A673 (cell line): Measurements from ENCODE around the gene COA8. TPM values are rescaled to one million over a fixed set of nuclear protein-coding genes. Genes with fewer than 3 reads are reported as not detected.

Experiments used
- BruUV-seq: library from RNA; stranded (reverse); fragments of 400-500 nt; replicated peaks from 2 replicates; lab custom pipeline; 2021; lab: Mats Ljungman, UMichigan
- CTCF ChIA-PET: fragments of 300-600 bp; sonication (Branson Sonifier 250); formaldehyde crosslinking; loops from one replicate; lab custom pipeline; 2022; ENCODE audit warnings: antibody characterized with exemption; lab: Charles Lee
- POLR2A ChIA-PET: fragments of 300-600 bp; sonication (Branson Sonifier 250); formaldehyde crosslinking; loops from one replicate; lab custom pipeline; 2022; ENCODE audit warnings: antibody characterized with exemption; ENCODE audit not compliant: low non-redundant PET; lab: Charles Lee
- DNase-seq: peaks from one replicate; pipeline ENCODE4 v3.0.0-alpha.2; 2015; ENCODE audit warnings: low spot score
- H3K27ac ChIP-seq: fragments of 200-600 bp; sonication (generic); 2 replicates; pipeline ENCODE4 v1.5.1; 2016; ENCODE audit warnings: mixed run types, low read depth, mild to moderate bottlenecking, mixed read lengths, antibody characterized with exemption, low read length; ENCODE audit not compliant: poor library complexity, severe bottlenecking
- H3K27me3 ChIP-seq: fragments of 200-600 bp; sonication (generic); replicated peaks from 2 replicates; pipeline ENCODE4 v1.6.1; 2017; ENCODE audit warnings: mixed run types, low read depth, mild to moderate bottlenecking, mixed read lengths, antibody characterized with exemption, low read length; ENCODE audit not compliant: insufficient read depth, poor library complexity
- H3K36me3 ChIP-seq: fragments of 200-600 bp; sonication (generic); 2 replicates; pipeline ENCODE4 v1.6.1; 2016; ENCODE audit warnings: mixed run types, mild to moderate bottlenecking, mixed read lengths, antibody characterized with exemption, low read length; ENCODE audit not compliant: insufficient read depth, poor library complexity, severe bottlenecking
- H3K4me1 ChIP-seq: fragments of 200-600 bp; sonication (generic); 2 replicates; pipeline ENCODE4 v1.6.1; 2017; ENCODE audit warnings: mixed run types, mild to moderate bottlenecking, mixed read lengths, antibody characterized with exemption, low read length; ENCODE audit not compliant: insufficient read depth, poor library complexity, severe bottlenecking
- H3K4me3 ChIP-seq: fragments of 200-600 bp; sonication (generic); 2 replicates; pipeline ENCODE4 v1.5.1; 2016; ENCODE audit warnings: low read depth, mixed run types, mild to moderate bottlenecking, mixed read lengths, low read length; ENCODE audit not compliant: poor library complexity, severe bottlenecking
- H3K9me3 ChIP-seq: fragments of 200-600 bp; sonication (generic); 2 replicates; pipeline ENCODE4 v1.6.1; 2016; ENCODE audit warnings: mixed run types, low read depth, mild to moderate bottlenecking, mixed read lengths, antibody characterized with exemption, low read length; ENCODE audit not compliant: poor library complexity, severe bottlenecking
- CTCF ChIP-seq: fragments of 300-800, 200-600 bp; sonication (generic); conservative IDR thresholded peaks from 2 replicates; pipeline ENCODE4 v1.5.1; 2017; ENCODE audit warnings: low read depth, mild to moderate bottlenecking, antibody characterized with exemption, low read length, moderate library complexity, mixed read lengths
- EZH2 ChIP-seq: fragments of 200-600 bp; sonication (generic); IDR thresholded peaks from 2 replicates; pipeline ENCODE4 v1.6.1; 2017; ENCODE audit warnings: borderline replicate concordance, low read depth, mild to moderate bottlenecking, mixed read lengths, antibody characterized with exemption, low read length; ENCODE audit not compliant: poor library complexity, severe bottlenecking
- intact Hi-C: fragments of 100-400 bp; cut with micrococcal nuclease; formaldehyde crosslinking; loops from one replicate; pipeline ENCODE4 v1.10.0; 2022; ENCODE audit not compliant: unreplicated experiment
- total RNA-seq: library from RNA; stranded (reverse); gene quantifications from 2 replicates; pipeline ENCODE4 v1.2.3, GENCODE V29; 2021

Gene COA8
- total RNA-seq, 1 experiment from 2014 or later: 51.0 TPM

GRCh38 chr14:103628684-103629502 is 66.1 kb downstream of the COA8 start, which contains the start of gene KLC1:
Gene KLC1 (plus strand): TSS chr14:103629211. CDS start chr14:103654565, 25,354 bp downstream.
- BruUV-seq: TSS peak; percentile 87
- H3K9me3 ChIP-seq: no peaks in the 10 kb centered on the region
- POLR2A ChIA-PET: no interaction called here
- peaks cover 20% of the 10 kb centered on the region for H3K4me1 ChIP-seq
- intact Hi-C loops: no loop called here
- peak within 1 kb of the TSS; percentile 92 for H3K27ac ChIP-seq
- H3K27me3 ChIP-seq: no peaks in the 10 kb centered on the region
- H3K4me3 ChIP-seq: peak within 1 kb of the TSS; percentile 99
- peak; percentile 80 for DNase-seq
- no peaks in the 10 kb centered on the region for H3K36me3 ChIP-seq
- CTCF ChIA-PET: interaction anchor here (0.6 kb wide), 1 partner anchor 202 kb away, joined by 13 read pairs; no protein-coding TSS in a partner anchor
- TF ChIP-seq EZH2 (no peak), CTCF (no peak)

- Histone ChIP-seq H3K36me3 (no peaks in the 10 kb centered on the region), H3K9me3 (no peaks in the 10 kb centered on the region), H3K27ac (peak overlapping the region; percentile 92), H3K4me3 (peak overlapping the region; percentile 99), H3K27me3 (no peaks in the 10 kb centered on the region), H3K4me1 (peaks cover 20% of the 10 kb centered on the region)
- peak; percentile 46 for DNase-seq
- ChIA-PET POLR2A (no interaction called here), CTCF (no interaction called here)
- no TSS peak for BruUV-seq
- intact Hi-C loops: no loop called here
- TF ChIP-seq CTCF (no peak), EZH2 (no peak)
These were observed 66.9 kb downstream of the COA8 start for GRCh38 chr14:103629503-103630121.

- intact Hi-C loops: no loop called here
- TSS peak; percentile 77 for BruUV-seq
- Histone ChIP-seq H3K9me3 (no peaks in the 10 kb centered on the region), H3K36me3 (no peaks in the 10 kb centered on the region), H3K27me3 (no peaks in the 10 kb centered on the region), H3K4me3 (peak overlapping the region; percentile 99), H3K4me1 (peaks cover 14% of the 10 kb centered on the region), H3K27ac (peak overlapping the region; percentile 92)
- TF ChIP-seq EZH2: no peak
- no peak for TF ChIP-seq CTCF
- CTCF ChIA-PET: no interaction called here
- POLR2A ChIA-PET: no interaction called here
- no peak for DNase-seq
These were observed 67.8 kb downstream of the COA8 start for GRCh38 chr14:103630364-103631108.
